ENCODE measurements around the gene CKS2. TPM values are rescaled to one million over a fixed set of nuclear protein-coding genes. Genes with fewer than 3 reads are reported as not detected.

Gene CKS2
- total RNA-seq, 1 experiment from 2014 or later: 299 TPM

DNA sequence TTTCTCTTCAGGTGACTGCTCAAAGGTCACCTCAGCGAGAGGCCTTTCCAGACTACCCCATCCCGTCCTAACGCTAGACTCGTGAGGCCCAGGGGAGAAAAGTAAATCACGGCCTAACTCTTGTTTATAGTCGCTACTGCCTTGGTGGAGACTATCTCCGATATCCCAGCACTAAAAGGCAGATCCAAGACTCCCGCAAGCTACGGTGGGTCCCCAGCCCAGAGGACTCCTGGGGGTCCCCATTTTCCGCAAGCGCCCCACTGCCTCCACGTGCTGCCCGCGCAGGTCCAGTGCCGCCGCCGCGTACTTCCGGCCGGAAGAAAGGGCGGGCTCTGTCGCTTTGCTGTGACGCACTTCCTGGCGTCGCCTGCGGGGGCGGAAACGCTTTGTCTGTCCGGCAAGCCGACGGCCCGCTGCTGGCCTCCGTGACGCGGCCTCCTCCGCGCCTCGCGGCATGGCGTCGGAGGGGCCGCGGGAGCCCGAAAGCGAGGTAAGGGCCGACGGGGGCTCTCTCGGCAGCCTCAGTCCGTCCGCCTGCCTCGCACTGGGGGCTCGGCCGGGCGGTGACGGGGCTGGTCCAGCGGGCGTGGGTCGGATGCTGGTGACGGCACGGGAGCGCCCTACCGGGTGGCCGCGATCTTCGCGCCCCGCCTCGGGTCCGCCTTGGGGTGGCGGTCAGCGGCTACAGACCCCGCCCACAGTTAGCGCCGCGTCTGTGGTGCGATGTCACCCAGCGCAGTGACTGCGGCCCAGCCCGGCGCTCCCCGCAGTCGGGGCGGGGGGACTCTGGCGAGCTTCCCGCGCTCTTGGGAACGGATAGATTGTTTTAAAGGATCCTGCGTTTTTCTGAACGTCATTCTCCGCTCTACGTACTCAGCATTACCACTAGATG is 7.4 kb downstream of the CKS2 start, which contains the start of gene SECISBP2 (continued):
- TF ChIP-seq HMGXB4 (CRISPR knock-in tag; IDR thresholded peaks at IDR 0.05) (peak; percentile 94), ATF1 (CRISPR knock-in tag; IDR thresholded peaks at IDR 0.05) (peak; percentile 96), GTF2I (CRISPR knock-in tag; conservative IDR thresholded peaks at IDR 0.05) (no peak), ZBTB21 (CRISPR knock-in tag; IDR thresholded peaks at IDR 0.05; ENCODE audit: borderline replicate concordance) (peak; percentile 55), ZNF232 (CRISPR knock-in tag; IDR thresholded peaks at IDR 0.05) (peak; percentile 83; the same call in 1 of the 2 replicates), ELF4 (CRISPR knock-in tag; IDR thresholded peaks at IDR 0.05; ENCODE audit: low read depth) (0 out of 2 replicates have a peak, but pooled peaks have one; percentile 15), NR3C1 (CRISPR knock-in tag; conservative IDR thresholded peaks at IDR 0.05; ENCODE audit: low read depth) (peak; percentile 22; the same call in 1 of the 2 replicates), TP53 (CRISPR knock-in tag; IDR thresholded peaks at IDR 0.05) (peak; percentile 89), IRF2 (CRISPR knock-in tag; IDR thresholded peaks at IDR 0.05; ENCODE audit: borderline replicate concordance, low read depth) (peak; percentile 54; the same call in 1 of the 2 replicates), ZNF263 (CRISPR knock-in tag; IDR thresholded peaks at IDR 0.05; ENCODE audit: low read depth) (no peak), ETV6 (CRISPR knock-in tag; IDR thresholded peaks at IDR 0.05) (peak; percentile 96), ERG (CRISPR knock-in tag; IDR thresholded peaks at IDR 0.05) (peak; percentile 84; the same call in 1 of the 2 replicates), ZNF121 (CRISPR knock-in tag; IDR thresholded peaks at IDR 0.05) (no peak), GABPB1 (CRISPR knock-in tag; IDR thresholded peaks at IDR 0.05) (peak; percentile 92), NR2C2 (CRISPR knock-in tag; IDR thresholded peaks at IDR 0.05) (0 out of 2 replicates have a peak, but pooled peaks have one; percentile 29), ZNF138 (CRISPR knock-in tag; conservative IDR thresholded peaks at IDR 0.05) (peak; percentile 90; the same call in 1 of the 2 replicates), NR1H2 (CRISPR knock-in tag; IDR thresholded peaks at IDR 0.05) (no peak), TCF7 (CRISPR knock-in tag; IDR thresholded peaks at IDR 0.05; ENCODE audit: low read depth) (peak; percentile 36; the same call in 1 of the 2 replicates), SMAD3 (CRISPR knock-in tag; IDR thresholded peaks at IDR 0.05; ENCODE audit: borderline replicate concordance) (no peak), FOXJ3 (CRISPR knock-in tag; IDR thresholded peaks at IDR 0.05; ENCODE audit: borderline replicate concordance) (no peak), AFF4 (CRISPR knock-in tag; IDR thresholded peaks at IDR 0.05; ENCODE audit: borderline replicate concordance) (peak; percentile 87; the same call in 1 of the 2 replicates)
- TF ChIP-seq, protein P1, sequence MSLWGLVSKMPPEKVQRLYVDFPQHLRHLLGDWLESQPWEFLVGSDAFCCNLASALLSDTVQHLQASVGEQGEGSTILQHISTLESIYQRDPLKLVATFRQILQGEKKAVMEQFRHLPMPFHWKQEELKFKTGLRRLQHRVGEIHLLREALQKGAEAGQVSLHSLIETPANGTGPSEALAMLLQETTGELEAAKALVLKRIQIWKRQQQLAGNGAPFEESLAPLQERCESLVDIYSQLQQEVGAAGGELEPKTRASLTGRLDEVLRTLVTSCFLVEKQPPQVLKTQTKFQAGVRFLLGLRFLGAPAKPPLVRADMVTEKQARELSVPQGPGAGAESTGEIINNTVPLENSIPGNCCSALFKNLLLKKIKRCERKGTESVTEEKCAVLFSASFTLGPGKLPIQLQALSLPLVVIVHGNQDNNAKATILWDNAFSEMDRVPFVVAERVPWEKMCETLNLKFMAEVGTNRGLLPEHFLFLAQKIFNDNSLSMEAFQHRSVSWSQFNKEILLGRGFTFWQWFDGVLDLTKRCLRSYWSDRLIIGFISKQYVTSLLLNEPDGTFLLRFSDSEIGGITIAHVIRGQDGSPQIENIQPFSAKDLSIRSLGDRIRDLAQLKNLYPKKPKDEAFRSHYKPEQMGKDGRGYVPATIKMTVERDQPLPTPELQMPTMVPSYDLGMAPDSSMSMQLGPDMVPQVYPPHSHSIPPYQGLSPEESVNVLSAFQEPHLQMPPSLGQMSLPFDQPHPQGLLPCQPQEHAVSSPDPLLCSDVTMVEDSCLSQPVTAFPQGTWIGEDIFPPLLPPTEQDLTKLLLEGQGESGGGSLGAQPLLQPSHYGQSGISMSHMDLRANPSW (CRISPR knock-in tag; conservative IDR thresholded peaks at IDR 0.05; ENCODE audit: low read depth): no peak
- TF ChIP-seq, protein P2, sequence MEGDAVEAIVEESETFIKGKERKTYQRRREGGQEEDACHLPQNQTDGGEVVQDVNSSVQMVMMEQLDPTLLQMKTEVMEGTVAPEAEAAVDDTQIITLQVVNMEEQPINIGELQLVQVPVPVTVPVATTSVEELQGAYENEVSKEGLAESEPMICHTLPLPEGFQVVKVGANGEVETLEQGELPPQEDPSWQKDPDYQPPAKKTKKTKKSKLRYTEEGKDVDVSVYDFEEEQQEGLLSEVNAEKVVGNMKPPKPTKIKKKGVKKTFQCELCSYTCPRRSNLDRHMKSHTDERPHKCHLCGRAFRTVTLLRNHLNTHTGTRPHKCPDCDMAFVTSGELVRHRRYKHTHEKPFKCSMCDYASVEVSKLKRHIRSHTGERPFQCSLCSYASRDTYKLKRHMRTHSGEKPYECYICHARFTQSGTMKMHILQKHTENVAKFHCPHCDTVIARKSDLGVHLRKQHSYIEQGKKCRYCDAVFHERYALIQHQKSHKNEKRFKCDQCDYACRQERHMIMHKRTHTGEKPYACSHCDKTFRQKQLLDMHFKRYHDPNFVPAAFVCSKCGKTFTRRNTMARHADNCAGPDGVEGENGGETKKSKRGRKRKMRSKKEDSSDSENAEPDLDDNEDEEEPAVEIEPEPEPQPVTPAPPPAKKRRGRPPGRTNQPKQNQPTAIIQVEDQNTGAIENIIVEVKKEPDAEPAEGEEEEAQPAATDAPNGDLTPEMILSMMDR (IDR thresholded peaks at IDR 0.05): no peak; the same call in 1 of the 2 replicates
